CD14-positive monocyte (primary cell): Measurements from ENCODE around the gene XAGE3. TPM values are rescaled to one million over a fixed set of nuclear protein-coding genes. Genes with fewer than 3 reads are reported as not detected.

Experiments used
- DNase-seq, 3 donors: peaks; one replicate each; pipeline ENCODE4 v3.0.0-alpha.2; 2011 to 2022
- H2AFZ ChIP-seq: 2 replicates; pipeline ENCODE4 v1.6.0; 2012; ENCODE audit warnings: mild to moderate bottlenecking, low read depth, low read length, inconsistent platforms; ENCODE audit not compliant: insufficient read depth, poor library complexity, severe bottlenecking
- H3K27ac ChIP-seq, 2 donors: 1 replicate in 1 of 2; 2 replicates in 1 of 2; pipeline ENCODE4 v1.5.1; 2012 to 2013; ENCODE audit warnings: low read length in 2 of 2, control low read depth in 1 of 2, inconsistent platforms in 1 of 2, low read depth in 1 of 2, mild to moderate bottlenecking in 1 of 2
- H3K27me3 ChIP-seq, 2 donors: one replicate each; pipeline versions ENCODE4 v1.6.0 to v1.6.1; 2011 to 2013; ENCODE audit warnings: low read length in 2 of 2; ENCODE audit not compliant: control insufficient read depth in 2 of 2, insufficient read depth in 2 of 2
- H3K36me3 ChIP-seq, 2 donors: replicated peaks in 1 of 2; 1 replicate in 1 of 2; 2 replicates in 1 of 2; pipeline versions ENCODE4 v1.5.1 to v1.6.1; 2012 to 2013; ENCODE audit warnings: low read length in 2 of 2, control low read depth in 1 of 2, inconsistent platforms in 1 of 2, mild to moderate bottlenecking in 1 of 2; ENCODE audit not compliant: insufficient read depth in 2 of 2, control insufficient read depth in 1 of 2
- H3K4me1 ChIP-seq, 2 donors: 1 replicate in 1 of 2; 2 replicates in 1 of 2; pipeline versions ENCODE4 v1.5.1 to v1.6.1; 2012 to 2013; ENCODE audit warnings: low read length in 2 of 2, control low read depth in 1 of 2, inconsistent platforms in 1 of 2, mild to moderate bottlenecking in 1 of 2, moderate library complexity in 1 of 2; ENCODE audit not compliant: insufficient read depth in 2 of 2, control insufficient read depth in 1 of 2
- H3K4me2 ChIP-seq: replicated peaks from 2 replicates; pipeline ENCODE3; 2012; ENCODE audit warnings: low read length, moderate library complexity, mild to moderate bottlenecking; ENCODE audit not compliant: poor library complexity, severe bottlenecking; ENCODE audit errors: extremely low read depth
- H3K4me3 ChIP-seq, 3 experiments: fragments of 200-600 bp in 1 of 3; sonication (generic) in 1 of 3; replicated peaks in 1 of 3; 1 replicate in 2 of 3; 2 replicates in 1 of 3; pipeline ENCODE4 v1.5.1; 2011 to 2013; ENCODE audit warnings: low read length in 3 of 3, mild to moderate bottlenecking in 3 of 3, control low read depth in 2 of 3, low read depth in 2 of 3, inconsistent platforms in 1 of 3, moderate library complexity in 1 of 3
- H3K79me2 ChIP-seq: 2 replicates; pipeline ENCODE4 v1.6.0; 2012; ENCODE audit warnings: mild to moderate bottlenecking, control low read depth, inconsistent platforms, low read length, moderate library complexity; ENCODE audit not compliant: insufficient read depth
- H3K9ac ChIP-seq: 2 replicates; pipeline ENCODE4 v1.6.0; 2017; ENCODE audit warnings: low read length, mild to moderate bottlenecking; ENCODE audit not compliant: insufficient read depth, poor library complexity, severe bottlenecking
- H3K9me3 ChIP-seq, 2 donors: replicated peaks in 1 of 2; 1 replicate in 1 of 2; 2 replicates in 1 of 2; pipeline versions ENCODE4 v1.5.1 to v1.6.1; 2012 to 2013; ENCODE audit warnings: low read length in 2 of 2, control low read depth in 1 of 2; ENCODE audit not compliant: control insufficient read depth in 1 of 2, insufficient read depth in 1 of 2
- H4K20me1 ChIP-seq: 2 replicates; pipeline ENCODE4 v1.6.0; 2012; ENCODE audit warnings: mild to moderate bottlenecking, low read length, control low read depth, moderate library complexity; ENCODE audit not compliant: insufficient read depth
- H3K27ac Mint-ChIP-seq, 7 donors: one replicate each; pipeline ENCODE4 v1.8.0; 2020; ENCODE audit warnings: mild to moderate bottlenecking in 7 of 7, mixed read lengths in 7 of 7, moderate library complexity in 6 of 7, inconsistent platforms in 2 of 7
- H3K27me3 Mint-ChIP-seq, 3 donors: one replicate each; pipeline ENCODE4 v1.8.0; 2021 to 2022; ENCODE audit warnings: low read depth in 3 of 3, mild to moderate bottlenecking in 3 of 3, mixed read lengths in 3 of 3, moderate library complexity in 3 of 3, inconsistent platforms in 1 of 3
- H3K36me3 Mint-ChIP-seq, 2 donors: one replicate each; pipeline ENCODE4 v1.8.0; 2020; ENCODE audit warnings: mixed read lengths in 2 of 2, inconsistent platforms in 1 of 2, mild to moderate bottlenecking in 1 of 2
- H3K4me1 Mint-ChIP-seq: one replicate; pipeline ENCODE4 v1.8.0; 2020; ENCODE audit warnings: mild to moderate bottlenecking, mixed read lengths
- H3K4me3 Mint-ChIP-seq, 2 donors: one replicate each; pipeline ENCODE4 v1.8.0; 2020; ENCODE audit warnings: mild to moderate bottlenecking in 2 of 2, mixed read lengths in 2 of 2, moderate library complexity in 1 of 2
- H3K9me3 Mint-ChIP-seq, 7 donors: one replicate each; pipeline ENCODE4 v1.8.0; 2020 to 2022; ENCODE audit warnings: mixed read lengths in 7 of 7, mild to moderate bottlenecking in 6 of 7, moderate library complexity in 6 of 7, inconsistent platforms in 2 of 7
- WGBS: methylation state at CpG from one replicate; pipeline ENCODE4 v1.1.5; 2013; ENCODE audit warnings: missing lambda C conversion rate; ENCODE audit not compliant: insufficient coverage; 5-methylcytosine and 5-hydroxymethylcytosine counted together
- intact Hi-C, 2 donors: fragments of 100-400 bp; cut with micrococcal nuclease; formaldehyde crosslinking; loops; one replicate each; pipeline versions ENCODE4 v1.15.0 to v1.15.1; 2023
- polyA plus RNA-seq, 3 donors: library from polyadenylated mRNA; depleted of rRNA in 1 of 3; unstranded in 2 of 3; stranded (reverse) in 1 of 3; fragments of 300-500 nt in 2 of 3; fragments of >200 nt in 1 of 3; fragmentation: Illumina TruSeq in 2 of 3; gene quantifications; 1 replicate in 2 of 3; 2 replicates in 1 of 3; pipeline ENCODE4 v1.2.3, GENCODE V29; 2012 to 2021
- TF ChIP-seq, protein P1 (sequence below): fragments of 200-600 bp; IDR thresholded peaks from one replicate; pipeline ENCODE4 v1.8.0; 2022; ENCODE audit warnings: antibody characterized with exemption, mild to moderate bottlenecking

The XAGE3 gene
- polyA plus RNA-seq, 3 donors = not detected

- TF ChIP-seq, protein P1, sequence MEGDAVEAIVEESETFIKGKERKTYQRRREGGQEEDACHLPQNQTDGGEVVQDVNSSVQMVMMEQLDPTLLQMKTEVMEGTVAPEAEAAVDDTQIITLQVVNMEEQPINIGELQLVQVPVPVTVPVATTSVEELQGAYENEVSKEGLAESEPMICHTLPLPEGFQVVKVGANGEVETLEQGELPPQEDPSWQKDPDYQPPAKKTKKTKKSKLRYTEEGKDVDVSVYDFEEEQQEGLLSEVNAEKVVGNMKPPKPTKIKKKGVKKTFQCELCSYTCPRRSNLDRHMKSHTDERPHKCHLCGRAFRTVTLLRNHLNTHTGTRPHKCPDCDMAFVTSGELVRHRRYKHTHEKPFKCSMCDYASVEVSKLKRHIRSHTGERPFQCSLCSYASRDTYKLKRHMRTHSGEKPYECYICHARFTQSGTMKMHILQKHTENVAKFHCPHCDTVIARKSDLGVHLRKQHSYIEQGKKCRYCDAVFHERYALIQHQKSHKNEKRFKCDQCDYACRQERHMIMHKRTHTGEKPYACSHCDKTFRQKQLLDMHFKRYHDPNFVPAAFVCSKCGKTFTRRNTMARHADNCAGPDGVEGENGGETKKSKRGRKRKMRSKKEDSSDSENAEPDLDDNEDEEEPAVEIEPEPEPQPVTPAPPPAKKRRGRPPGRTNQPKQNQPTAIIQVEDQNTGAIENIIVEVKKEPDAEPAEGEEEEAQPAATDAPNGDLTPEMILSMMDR = no peak
- H3K27me3 ChIP-seq = no peaks in the 10 kb centered on the region
- no peak for DNase-seq
- WGBS = 80% methylated on average over 1 of the region's 2 CpGs
- peaks cover 1 to 3% (median 2%) of the 10 kb centered on the region in 3 donors for H3K27me3 Mint-ChIP-seq
- H3K4me2 ChIP-seq = no peak overlapping the region
- H4K20me1 ChIP-seq = no peaks in the 10 kb centered on the region
- no peaks in the 10 kb centered on the region for H3K4me1 ChIP-seq
- H3K9me3 ChIP-seq = no peaks in the 10 kb centered on the region
- H3K36me3 ChIP-seq = no peaks in the 10 kb centered on the region
- H3K4me3 ChIP-seq = no peak overlapping the region
- H3K36me3 Mint-ChIP-seq = no peaks in the 10 kb centered on the region
- no peaks in the 10 kb centered on the region for H3K4me1 Mint-ChIP-seq
- no peak overlapping the region for H3K27ac Mint-ChIP-seq
- no peak overlapping the region for H2AFZ ChIP-seq
- H3K9me3 Mint-ChIP-seq = peaks cover 0 to 7% (median 0%) of the 10 kb centered on the region in 7 donors
- H3K4me3 Mint-ChIP-seq = no peak overlapping the region
- H3K79me2 ChIP-seq = no peaks in the 10 kb centered on the region
- intact Hi-C loops = no loop called here
- H3K27ac ChIP-seq = no peak overlapping the region
- H3K9ac ChIP-seq = no peak overlapping the region
These were observed 28.7 kb downstream of the XAGE3 start for GRCh38 chrX:52839137-52839536.

- DNase-seq = no peak
- no peaks in the 10 kb centered on the region for H3K9me3 ChIP-seq
- no peak overlapping the region for H3K4me2 ChIP-seq
- H2AFZ ChIP-seq = no peak overlapping the region
- H4K20me1 ChIP-seq = no peaks in the 10 kb centered on the region
- Mint-ChIP-seq H3K36me3 (no peaks in the 10 kb centered on the region), H3K27ac (no peak overlapping the region), H3K27me3 (peaks cover 0 to 2% (median 0%) of the 10 kb centered on the region in 3 donors), H3K4me1 (no peaks in the 10 kb centered on the region), H3K4me3 (no peak overlapping the region), H3K9me3 (peaks cover 0 to 10% (median 4%) of the 10 kb centered on the region in 7 donors)
- intact Hi-C loops = no loop called here
- no peak overlapping the region for H3K4me3 ChIP-seq
- WGBS = no CpG with 5 or more reads among the region's 3 CpGs
- no peaks in the 10 kb centered on the region for H3K27me3 ChIP-seq
- H3K79me2 ChIP-seq = no peaks in the 10 kb centered on the region
- no peak overlapping the region for H3K9ac ChIP-seq
- H3K4me1 ChIP-seq = no peaks in the 10 kb centered on the region
- no peaks in the 10 kb centered on the region for H3K36me3 ChIP-seq
- H3K27ac ChIP-seq = no peak overlapping the region
- TF ChIP-seq, protein P1 = no peak
These were observed 37.3 kb downstream of the XAGE3 start for GRCh38 chrX:52830551-52830950.
